Fibroblast of the aortic adventitia (primary cell): Measurements from ENCODE around the gene DOCK4. TPM values are rescaled to one million over a fixed set of nuclear protein-coding genes. Genes with fewer than 3 reads are reported as not detected.

ENCODE experiments used
- DNase-seq: peaks from one replicate; pipeline ENCODE4 v3.0.0-alpha.2; 2010; ENCODE audit warnings: low read depth
- H3K4me3 ChIP-seq: 2 replicates; pipeline ENCODE4 v1.5.1; 2011; ENCODE audit warnings: low read depth, mild to moderate bottlenecking, control low read depth, low read length, moderate library complexity
- CTCF ChIP-seq: IDR thresholded peaks from 2 replicates; pipeline ENCODE4 v1.5.1; 2011; ENCODE audit warnings: mild to moderate bottlenecking, low read length, control low read depth, inconsistent platforms; ENCODE audit not compliant: insufficient read depth
- total RNA-seq: library from RNA; depleted of rRNA; stranded (reverse); fragments of >200 nt; gene quantifications from 2 replicates; pipeline ENCODE4 v1.2.3, GENCODE V29; 2012; ENCODE audit warnings: low replicate concordance

DOCK4 gene
- total RNA-seq, 1 donor, result 25.9 TPM

GRCh38 chr7:112076324-112076723, 129.9 kb downstream of the DOCK4 start:
- no peak overlapping the region for H3K4me3 ChIP-seq
- DNase-seq, result peak; percentile 53
- no peak for TF ChIP-seq CTCF

DNA sequence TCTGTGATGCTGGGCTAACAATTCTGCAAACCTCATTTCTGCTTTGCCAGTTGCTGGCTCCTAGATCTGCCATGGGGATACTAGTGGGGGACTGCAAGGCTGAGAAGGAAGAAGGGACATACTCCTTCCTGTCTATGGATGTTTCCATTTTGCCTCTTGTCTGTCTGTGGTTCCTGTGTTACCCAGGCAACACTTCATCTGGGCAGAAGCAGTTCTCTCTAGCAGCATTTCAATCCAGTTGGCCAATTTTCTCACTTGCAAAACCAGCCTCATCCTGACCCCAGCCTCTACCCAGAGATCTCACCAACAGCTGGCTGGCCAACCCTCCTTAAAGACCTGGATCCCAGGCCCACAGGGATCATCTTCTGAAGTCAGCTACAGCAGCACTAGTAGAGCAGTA, 131.7 kb downstream of the DOCK4 start:
- DNase-seq, result no peak
- H3K4me3 ChIP-seq, result no peak overlapping the region
- no peak for TF ChIP-seq CTCF

DNA sequence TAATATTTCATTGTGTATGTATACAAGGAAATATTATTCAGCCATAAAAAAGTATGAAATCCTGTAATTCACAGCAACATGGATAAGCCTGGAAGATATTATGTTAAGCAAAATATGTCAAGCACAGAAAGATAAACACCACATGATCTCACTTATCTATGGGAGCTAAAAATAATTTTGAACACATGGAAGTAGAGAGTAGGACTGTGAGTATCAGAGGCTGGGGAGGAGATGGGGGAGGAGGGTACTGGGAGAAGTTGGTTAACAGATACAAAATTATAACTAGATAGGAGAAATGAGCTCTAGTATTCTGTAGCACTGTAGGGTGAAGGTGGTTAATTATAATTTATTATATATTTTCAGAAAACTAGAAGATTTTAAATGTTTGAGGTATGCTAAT, 132.7 kb downstream of the DOCK4 start:
- TF ChIP-seq CTCF, result no peak
- H3K4me3 ChIP-seq, result no peak overlapping the region
- no peak for DNase-seq

DNA sequence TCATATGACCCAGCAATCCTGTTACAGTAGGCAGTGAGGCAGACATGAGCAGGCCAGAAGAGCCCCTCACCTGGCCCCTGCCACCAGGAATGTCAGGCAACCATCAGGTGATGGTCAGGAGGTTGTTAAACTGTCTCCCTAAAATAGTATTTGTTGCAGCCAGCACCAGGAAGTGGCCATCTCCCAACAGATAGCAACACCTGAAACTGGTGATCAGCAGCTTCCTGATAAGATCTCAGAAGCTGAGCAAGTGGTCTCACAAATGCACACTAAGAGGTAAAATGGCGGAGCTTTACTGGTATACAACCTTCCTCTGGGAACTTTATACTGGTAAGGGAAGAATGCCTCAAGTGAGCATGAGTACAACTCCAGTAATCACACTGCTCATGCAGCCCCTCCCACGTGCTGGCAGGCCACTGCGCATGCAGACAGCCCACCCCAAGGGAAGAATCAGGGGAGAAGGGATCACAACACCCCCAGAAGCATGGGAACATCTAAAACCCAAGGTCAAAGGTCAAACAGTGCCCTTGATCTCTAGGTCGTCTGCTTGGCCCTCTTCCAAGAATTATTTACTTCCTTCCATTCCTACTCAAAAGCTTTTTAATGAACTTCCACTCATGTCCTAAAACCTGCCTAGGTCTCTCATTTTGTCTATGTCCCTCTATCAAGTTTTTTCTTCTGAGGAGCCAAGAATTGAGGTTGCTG, 133.5 kb downstream of the DOCK4 start:
- DNase-seq, result no peak
- no peak overlapping the region for H3K4me3 ChIP-seq
- TF ChIP-seq CTCF, result no peak

GRCh38 chr7:112071856-112072255, 134.3 kb downstream of the DOCK4 start:
- TF ChIP-seq CTCF, result no peak
- DNase-seq, result no peak
- H3K4me3 ChIP-seq, result no peak overlapping the region

GRCh38 chr7:112070674-112071256, 135.4 kb downstream of the DOCK4 start:
- no peak overlapping the region for H3K4me3 ChIP-seq
- DNase-seq, result no peak
- TF ChIP-seq CTCF, result no peak
